GM18868 (cell line): ENCODE results near the gene CLK3.
"Not testable (repeated sequence)": the region's sequence is repeated elsewhere in the genome, so short reads cannot be mapped to it uniquely, and the experiment has no call there.

Experiments
- ATAC-seq: cut with Tn5 transposase; IDR thresholded peaks from one replicate; pipeline ENCODE4 v1.9.1; 2021; ENCODE audit warnings: mild to moderate bottlenecking, moderate library complexity; ENCODE audit not compliant: unreplicated experiment

CLK3 gene

GRCh38 chr15:74620636-74621545 is 5.3 kb downstream of the CLK3 start:
- no peak for ATAC-seq

- ATAC-seq: no peak
These were observed 5.9 kb downstream of the CLK3 start for GRCh38 chr15:74621546-74621920.

- no peak for ATAC-seq
These were observed 6.3 kb downstream of the CLK3 start for GRCh38 chr15:74621936-74622335.

- ATAC-seq: no peak
These were observed 7.1 kb downstream of the CLK3 start for GRCh38 chr15:74622758-74623157.

- no peak for ATAC-seq
These were observed 8.5 kb downstream of the CLK3 start for GRCh38 chr15:74624020-74624602.

- no peak for ATAC-seq
These were observed 10.1 kb downstream of the CLK3 start for GRCh38 chr15:74625693-74626092.

- no peak for ATAC-seq
These were observed 10.7 kb downstream of the CLK3 start for GRCh38 chr15:74626336-74626735.

- peak; percentile 52 for ATAC-seq
These were observed 11.4 kb downstream of the CLK3 start for GRCh38 chr15:74626752-74627692.

- ATAC-seq: no peak
These were observed 12.1 kb downstream of the CLK3 start for GRCh38 chr15:74627766-74628165.

GRCh38 chr15:74628199-74628598 is 12.6 kb downstream of the CLK3 start:
- ATAC-seq: no peak

- no peak for ATAC-seq
These were observed 13.3 kb downstream of the CLK3 start for GRCh38 chr15:74628949-74629348.

GRCh38 chr15:74629696-74630095 is 14.1 kb downstream of the CLK3 start:
- ATAC-seq: not testable (repeated sequence)

- ATAC-seq: no peak
These were observed 14.8 kb downstream of the CLK3 start for GRCh38 chr15:74630284-74631086.

GRCh38 chr15:74631087-74631385 is 15.4 kb downstream of the CLK3 start:
- no peak for ATAC-seq

- no peak for ATAC-seq
These were observed 15.8 kb downstream of the CLK3 start for GRCh38 chr15:74631408-74631807.

- no peak for ATAC-seq
These were observed 16.4 kb downstream of the CLK3 start for GRCh38 chr15:74631935-74632560.

GRCh38 chr15:74632601-74633000 is 17.0 kb downstream of the CLK3 start:
- no peak for ATAC-seq

- no peak for ATAC-seq
These were observed 18.1 kb downstream of the CLK3 start for GRCh38 chr15:74633781-74634180.

- no peak for ATAC-seq
These were observed 19.6 kb downstream of the CLK3 start for GRCh38 chr15:74635228-74635627.

GRCh38 chr15:74636984-74637383 is 21.3 kb downstream of the CLK3 start:
- no peak for ATAC-seq
